HepG2 (cell line): Measurements from ENCODE around the gene HMGN4. TPM values are rescaled to one million over a fixed set of nuclear protein-coding genes. Genes with fewer than 3 reads are reported as not detected.

Experiments used
- ATF7-NPFF ChIP-seq: sonication (generic); formaldehyde crosslinking; IDR thresholded peaks from 2 replicates; pipeline ENCODE4 v1.8.1; 2023; ENCODE audit warnings: mild to moderate bottlenecking, low read depth, missing genetic modification reagents, moderate library complexity
- HOXA5 ChIP-seq: sonication (generic); formaldehyde crosslinking; IDR thresholded peaks from 2 replicates; pipeline ENCODE4 v1.4.0; 2020; ENCODE audit warnings: missing genetic modification reagents
- NFIB ChIP-seq: sonication (generic); formaldehyde crosslinking; IDR thresholded peaks from 2 replicates; pipeline ENCODE4 v1.9.0; 2021; ENCODE audit warnings: missing genetic modification reagents, mild to moderate bottlenecking, borderline replicate concordance
- NONO ChIP-seq, 2 experiments: fragments of 450-650 bp in 1 of 2; sonication (generic) in 1 of 2; formaldehyde crosslinking in 1 of 2; IDR thresholded peaks in 1 of 2; conservative IDR thresholded peaks in 1 of 2; 2 replicates each; pipeline versions ENCODE4 v1.6.1 to v1.8.0; 2017 to 2022; ENCODE audit warnings: mild to moderate bottlenecking in 1 of 2, missing genetic modification reagents in 1 of 2, moderate library complexity in 1 of 2
- PAXIP1 ChIP-seq: sonication (generic); formaldehyde crosslinking; conservative IDR thresholded peaks from 2 replicates; pipeline ENCODE4 v1.4.0; 2020; ENCODE audit warnings: mild to moderate bottlenecking, missing genetic modification reagents, moderate library complexity
- PITX1 ChIP-seq: sonication (generic); formaldehyde crosslinking; IDR thresholded peaks from 2 replicates; pipeline ENCODE4 v1.5.1; 2020; ENCODE audit warnings: mild to moderate bottlenecking, missing genetic modification reagents
- SAFB2 ChIP-seq: sonication (generic); formaldehyde crosslinking; IDR thresholded peaks from 2 replicates; pipeline ENCODE4 v1.5.1; 2020; ENCODE audit warnings: missing genetic modification reagents, low read depth, mild to moderate bottlenecking, borderline replicate concordance
- SATB2 ChIP-seq: sonication (generic); formaldehyde crosslinking; IDR thresholded peaks from 2 replicates; pipeline ENCODE4 v1.5.0; 2020; ENCODE audit warnings: missing genetic modification reagents
- ZBTB37 ChIP-seq: sonication (generic); formaldehyde crosslinking; IDR thresholded peaks from 2 replicates; pipeline ENCODE4 v1.4.0; 2020; ENCODE audit warnings: mild to moderate bottlenecking, missing genetic modification reagents
- ZIK1 ChIP-seq: sonication (generic); formaldehyde crosslinking; IDR thresholded peaks from 2 replicates; pipeline ENCODE4 v1.5.0; 2020; ENCODE audit warnings: mild to moderate bottlenecking, low read depth, missing genetic modification reagents, borderline replicate concordance
- ZNF574 ChIP-seq: sonication (generic); formaldehyde crosslinking; IDR thresholded peaks from 2 replicates; pipeline ENCODE4 v1.4.0; 2020; ENCODE audit warnings: missing genetic modification reagents
- ZNF639 ChIP-seq: conservative IDR thresholded peaks from 2 replicates; pipeline ENCODE4 v1.6.1; 2018; ENCODE audit warnings: missing genetic modification reagents
- ZNF782 ChIP-seq: sonication (generic); formaldehyde crosslinking; IDR thresholded peaks from 2 replicates; pipeline ENCODE4 v1.4.0; 2020; ENCODE audit warnings: missing genetic modification reagents, mild to moderate bottlenecking, borderline replicate concordance
- ZSCAN12 ChIP-seq: sonication (generic); formaldehyde crosslinking; IDR thresholded peaks from 2 replicates; pipeline ENCODE4 v1.9.0; 2021; ENCODE audit warnings: mild to moderate bottlenecking, missing genetic modification reagents
- polyA plus RNA-seq, 8 experiments: library from polyadenylated mRNA; depleted of rRNA in 3 of 8; stranded (reverse) in 7 of 8; unstranded in 1 of 8; fragments of >200 nt; fragmentation: Illumina TruSeq in 4 of 8; extraction: Trizol in 4 of 8; gene quantifications; 2 replicates each; pipeline versions ENCODE4 v1.2.1 to v1.2.3, GENCODE V29; 2011 to 2016; ENCODE audit warnings: low read depth in 4 of 8, missing spikeins in 1 of 8, mixed read lengths in 1 of 8; ENCODE audit not compliant: insufficient read depth in 1 of 8
- total RNA-seq, 5 experiments: library from RNA; depleted of rRNA; stranded (reverse); fragments of >200 nt; fragmentation: Illumina TruSeq; extraction: Trizol; gene quantifications; 2 replicates each; pipeline ENCODE4 v1.2.3, GENCODE V29; 2016; ENCODE audit warnings: low read depth in 1 of 5
- TF ChIP-seq, protein P1 (sequence below): sonication (generic); formaldehyde crosslinking; IDR thresholded peaks from 2 replicates; pipeline ENCODE4 v1.5.0; 2020; ENCODE audit warnings: missing genetic modification reagents
- TF ChIP-seq, protein P2 (sequence below): sonication (generic); formaldehyde crosslinking; IDR thresholded peaks from 2 replicates; pipeline ENCODE4 v1.8.0; 2022; ENCODE audit warnings: mild to moderate bottlenecking, missing genetic modification reagents, moderate library complexity

HMGN4 gene
- total and polyA plus RNA-seq, 2 of the 13 experiments (the other 11 are each of a cell fraction or from before 2014, with no cell fraction given), result 39.9 to 52.1 TPM

DNA sequence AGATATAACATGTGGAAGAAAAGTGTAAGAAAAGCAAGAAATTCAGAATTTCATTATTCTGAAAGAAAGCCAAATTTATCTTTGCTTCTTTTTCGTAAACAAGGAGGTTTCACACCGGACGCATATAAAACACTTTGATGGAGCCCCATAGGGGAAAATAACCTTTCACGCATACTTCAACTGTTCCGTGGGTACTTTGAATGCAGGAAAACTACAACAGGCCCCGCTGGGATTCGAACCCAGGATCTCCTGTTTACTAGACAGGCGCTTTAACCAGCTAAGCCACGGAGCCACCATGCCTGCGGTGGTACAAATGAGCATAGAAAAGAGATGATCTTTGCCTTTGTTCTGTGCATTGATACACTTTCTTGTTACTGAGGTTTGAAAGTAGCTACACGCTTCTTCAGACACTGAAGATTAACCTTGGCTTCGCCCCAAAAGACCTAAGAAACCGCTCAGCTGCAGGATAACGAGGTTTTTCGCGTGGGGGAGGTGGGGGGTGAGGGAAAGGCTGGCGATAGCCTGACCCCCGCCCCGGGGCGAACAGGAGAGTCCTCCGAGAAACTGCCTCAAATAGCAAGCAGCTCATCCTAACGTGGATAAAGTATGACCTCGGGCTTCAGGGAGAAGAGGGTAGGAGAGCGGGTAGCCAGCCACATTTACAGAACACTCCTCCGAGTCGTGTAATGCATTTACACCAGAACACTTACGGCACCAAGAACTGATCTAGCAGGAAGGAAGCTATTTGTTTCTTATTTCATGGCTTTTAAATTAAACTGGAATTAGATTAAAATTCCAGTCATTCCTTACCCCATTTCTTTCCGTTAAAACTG lies 5.3 kb upstream of the HMGN4 start (continued):
- peak; percentile 88; the same call in 1 of the 2 replicates for TF ChIP-seq ZNF639 (CRISPR knock-in tag)
- TF ChIP-seq SAFB2, result no peak
- TF ChIP-seq ZNF782 (CRISPR knock-in tag), result no peak
- TF ChIP-seq SATB2 (CRISPR knock-in tag), result no peak
- TF ChIP-seq, protein P1, sequence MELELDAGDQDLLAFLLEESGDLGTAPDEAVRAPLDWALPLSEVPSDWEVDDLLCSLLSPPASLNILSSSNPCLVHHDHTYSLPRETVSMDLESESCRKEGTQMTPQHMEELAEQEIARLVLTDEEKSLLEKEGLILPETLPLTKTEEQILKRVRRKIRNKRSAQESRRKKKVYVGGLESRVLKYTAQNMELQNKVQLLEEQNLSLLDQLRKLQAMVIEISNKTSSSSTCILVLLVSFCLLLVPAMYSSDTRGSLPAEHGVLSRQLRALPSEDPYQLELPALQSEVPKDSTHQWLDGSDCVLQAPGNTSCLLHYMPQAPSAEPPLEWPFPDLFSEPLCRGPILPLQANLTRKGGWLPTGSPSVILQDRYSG (CRISPR knock-in tag), result no peak
- TF ChIP-seq PITX1 (CRISPR knock-in tag), result peak; percentile 83
- no peak for TF ChIP-seq NONO (IDR thresholded peaks at IDR 0.05)
- TF ChIP-seq NONO (CRISPR knock-in tag; conservative IDR thresholded peaks at IDR 0.05), result peak; percentile 62; the same call in 1 of the 2 replicates
- no peak for TF ChIP-seq NFIB (CRISPR knock-in tag)
- TF ChIP-seq, protein P2, sequence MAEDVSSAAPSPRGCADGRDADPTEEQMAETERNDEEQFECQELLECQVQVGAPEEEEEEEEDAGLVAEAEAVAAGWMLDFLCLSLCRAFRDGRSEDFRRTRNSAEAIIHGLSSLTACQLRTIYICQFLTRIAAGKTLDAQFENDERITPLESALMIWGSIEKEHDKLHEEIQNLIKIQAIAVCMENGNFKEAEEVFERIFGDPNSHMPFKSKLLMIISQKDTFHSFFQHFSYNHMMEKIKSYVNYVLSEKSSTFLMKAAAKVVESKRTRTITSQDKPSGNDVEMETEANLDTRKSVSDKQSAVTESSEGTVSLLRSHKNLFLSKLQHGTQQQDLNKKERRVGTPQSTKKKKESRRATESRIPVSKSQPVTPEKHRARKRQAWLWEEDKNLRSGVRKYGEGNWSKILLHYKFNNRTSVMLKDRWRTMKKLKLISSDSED, result no peak
- TF ChIP-seq ZBTB37 (CRISPR knock-in tag), result no peak
- 0 out of 2 replicates have a peak, but pooled peaks have one; percentile 44 for TF ChIP-seq ZIK1 (CRISPR knock-in tag)
- TF ChIP-seq ZSCAN12 (CRISPR knock-in tag), result no peak
- TF ChIP-seq ZNF574 (CRISPR knock-in tag), result peak; percentile 64; the same call in 1 of the 2 replicates
- TF ChIP-seq PAXIP1, result peak; percentile 33
- no peak for TF ChIP-seq ATF7-NPFF (CRISPR knock-in tag)
- peak; percentile 91 for TF ChIP-seq HOXA5 (CRISPR knock-in tag)
